ENCODE results near the gene ITPR3. TPM values are rescaled to one million over a fixed set of nuclear protein-coding genes. Genes with fewer than 3 reads are reported as not detected.

The ITPR3 gene
- total RNA-seq, 1 donor from 2014 or later: 6.9 TPM

GRCh38 chr6:33678233-33678931 lies 57.3 kb downstream of the ITPR3 start:
- no peak for DNase-seq (ENCODE audit: low spot score)

GRCh38 chr6:33678932-33679490 lies 57.9 kb downstream of the ITPR3 start:
- DNase-seq (ENCODE audit: low spot score): no peak
- intact Hi-C loops (cut with DNase I): no loop called here

More at GRCh38 chr6:33678233-33678931, 57.3 kb downstream of the ITPR3 start:
- intact Hi-C loops (cut with DNase I): no loop called here

GRCh38 chr6:33679761-33680160 lies 58.6 kb downstream of the ITPR3 start:
- DNase-seq (ENCODE audit: low spot score): no peak
- intact Hi-C loops (cut with DNase I): no loop called here

DNA sequence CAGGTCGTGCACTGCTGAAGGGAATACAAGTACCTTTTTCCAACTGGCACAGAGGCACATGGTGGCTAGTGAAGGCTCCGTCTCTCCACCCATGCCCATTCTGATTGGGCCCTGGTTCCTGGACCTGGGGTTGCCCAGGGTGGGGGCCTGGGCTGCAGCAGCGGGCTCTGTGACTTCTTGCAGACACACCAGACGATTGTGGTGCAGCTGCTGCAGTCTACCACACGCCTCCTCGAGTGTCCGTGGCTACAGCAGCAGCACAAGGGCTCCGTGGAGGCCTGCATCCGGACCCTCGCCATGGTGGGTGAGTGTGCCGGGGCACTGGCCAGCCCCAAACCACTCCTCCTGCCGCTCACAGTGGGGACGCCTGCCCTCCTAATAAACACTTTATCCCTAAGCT lies 61.2 kb downstream of the ITPR3 start:
- DNase-seq (ENCODE audit: low spot score): no peak
- intact Hi-C loops (cut with DNase I): no loop called here

DNA sequence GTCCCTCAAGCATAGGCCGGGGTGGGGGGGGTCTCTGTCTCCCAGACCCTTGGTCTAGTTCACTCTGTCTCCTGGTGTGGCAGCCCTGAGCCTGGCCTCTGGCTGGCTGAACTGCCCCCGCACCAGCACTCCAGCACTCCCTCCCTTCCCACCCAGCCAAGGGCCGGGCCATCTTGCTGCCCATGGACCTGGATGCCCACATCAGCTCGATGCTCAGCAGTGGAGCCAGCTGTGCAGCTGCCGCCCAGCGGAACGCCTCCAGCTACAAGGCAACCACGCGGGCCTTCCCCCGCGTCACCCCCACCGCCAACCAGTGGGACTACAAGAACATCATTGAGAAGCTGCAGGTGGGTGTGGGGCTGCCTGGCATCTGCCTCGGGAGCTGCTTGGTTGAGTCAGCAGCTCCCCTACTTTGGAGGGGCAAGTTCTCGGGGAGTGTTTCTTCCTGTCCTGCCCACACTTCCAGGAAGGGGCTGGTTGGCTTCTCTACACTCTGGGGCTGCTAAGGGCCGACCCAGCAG lies 62.0 kb downstream of the ITPR3 start:
- no peak for DNase-seq (ENCODE audit: low spot score)
- intact Hi-C loops (cut with DNase I): no loop called here

DNA sequence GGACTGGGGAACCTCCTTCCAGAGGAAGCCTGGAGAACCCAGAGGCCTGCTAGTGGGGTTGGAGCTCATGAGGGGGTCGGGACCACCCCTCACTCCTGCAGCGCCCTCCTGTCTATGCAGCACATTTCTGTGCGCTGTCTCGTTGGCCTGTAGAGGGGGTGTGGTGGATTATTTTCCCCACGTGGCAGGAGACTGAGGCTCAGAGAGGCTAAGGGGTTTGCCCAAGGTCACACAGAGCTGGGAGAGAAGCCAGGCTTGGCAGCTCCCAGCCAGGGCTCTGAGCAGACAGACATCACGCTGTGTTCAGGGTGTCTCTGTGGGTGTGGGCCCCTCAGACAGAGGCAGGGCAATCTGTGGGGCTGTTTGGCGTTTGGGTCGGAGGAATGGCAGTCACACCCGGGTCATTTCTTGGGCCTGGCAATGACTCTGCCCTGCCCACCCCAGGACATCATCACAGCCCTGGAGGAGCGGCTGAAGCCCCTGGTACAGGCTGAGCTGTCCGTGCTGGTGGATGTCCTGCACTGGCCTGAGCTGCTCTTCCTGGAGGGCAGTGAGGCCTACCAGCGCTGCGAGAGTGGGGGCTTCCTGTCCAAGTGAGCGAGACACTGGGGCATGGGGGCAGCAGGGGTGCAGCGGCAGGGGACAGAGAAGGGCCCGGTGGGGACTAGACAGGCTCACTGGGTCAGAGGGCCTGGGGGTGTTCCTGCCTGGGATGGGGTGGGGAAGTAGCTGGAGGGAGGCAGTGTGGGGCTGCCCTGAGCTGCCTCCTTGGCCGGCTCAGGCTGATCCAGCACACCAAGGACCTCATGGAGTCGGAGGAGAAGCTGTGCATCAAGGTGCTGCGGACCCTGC lies 62.7 kb downstream of the ITPR3 start:
- no peak for DNase-seq (ENCODE audit: low spot score)
- intact Hi-C loops (cut with DNase I): no loop called here

DNA sequence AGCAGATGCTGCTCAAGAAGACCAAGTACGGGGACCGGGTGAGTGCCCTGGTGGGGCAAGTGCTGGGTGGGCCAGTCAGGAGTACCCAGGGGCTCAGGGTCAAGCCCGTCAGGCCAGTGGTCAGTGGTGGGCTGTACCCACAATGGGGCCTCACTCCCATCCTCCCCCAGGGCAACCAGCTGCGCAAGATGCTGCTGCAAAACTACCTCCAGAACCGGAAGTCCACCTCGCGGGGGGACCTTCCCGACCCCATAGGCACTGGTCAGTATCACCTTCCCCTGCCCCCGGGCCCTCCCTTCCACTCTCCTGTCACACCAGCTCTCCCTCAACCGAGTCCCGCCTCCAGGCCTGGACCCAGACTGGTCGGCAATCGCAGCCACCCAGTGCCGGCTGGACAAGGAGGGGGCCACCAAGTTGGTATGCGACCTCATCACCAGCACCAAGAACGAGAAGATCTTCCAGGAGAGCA lies 63.3 kb downstream of the ITPR3 start:
- no peak for DNase-seq (ENCODE audit: low spot score)
- intact Hi-C loops (cut with DNase I): no loop called here

DNA sequence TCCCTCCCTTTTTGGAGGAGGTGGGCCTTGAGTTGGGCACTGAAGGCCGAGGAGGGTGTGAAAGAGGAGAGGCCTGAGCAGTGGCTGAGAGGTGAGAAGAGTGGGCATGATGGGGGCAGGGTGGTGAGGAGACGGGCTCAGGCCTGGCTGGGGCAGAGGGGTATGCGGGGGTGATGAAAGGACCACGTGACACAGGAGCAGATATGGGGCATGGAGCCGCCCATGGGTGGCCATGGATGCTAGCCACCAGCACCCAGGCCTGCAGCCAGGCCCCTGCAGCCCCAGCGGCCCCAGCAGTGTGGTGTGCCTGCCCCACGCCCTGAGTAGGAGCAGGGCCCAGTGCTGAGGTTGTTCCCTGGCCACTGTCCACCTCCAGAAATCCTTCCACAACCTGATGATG lies 63.9 kb downstream of the ITPR3 start:
- no peak for DNase-seq (ENCODE audit: low spot score)
- intact Hi-C loops (cut with DNase I): no loop called here

DNA sequence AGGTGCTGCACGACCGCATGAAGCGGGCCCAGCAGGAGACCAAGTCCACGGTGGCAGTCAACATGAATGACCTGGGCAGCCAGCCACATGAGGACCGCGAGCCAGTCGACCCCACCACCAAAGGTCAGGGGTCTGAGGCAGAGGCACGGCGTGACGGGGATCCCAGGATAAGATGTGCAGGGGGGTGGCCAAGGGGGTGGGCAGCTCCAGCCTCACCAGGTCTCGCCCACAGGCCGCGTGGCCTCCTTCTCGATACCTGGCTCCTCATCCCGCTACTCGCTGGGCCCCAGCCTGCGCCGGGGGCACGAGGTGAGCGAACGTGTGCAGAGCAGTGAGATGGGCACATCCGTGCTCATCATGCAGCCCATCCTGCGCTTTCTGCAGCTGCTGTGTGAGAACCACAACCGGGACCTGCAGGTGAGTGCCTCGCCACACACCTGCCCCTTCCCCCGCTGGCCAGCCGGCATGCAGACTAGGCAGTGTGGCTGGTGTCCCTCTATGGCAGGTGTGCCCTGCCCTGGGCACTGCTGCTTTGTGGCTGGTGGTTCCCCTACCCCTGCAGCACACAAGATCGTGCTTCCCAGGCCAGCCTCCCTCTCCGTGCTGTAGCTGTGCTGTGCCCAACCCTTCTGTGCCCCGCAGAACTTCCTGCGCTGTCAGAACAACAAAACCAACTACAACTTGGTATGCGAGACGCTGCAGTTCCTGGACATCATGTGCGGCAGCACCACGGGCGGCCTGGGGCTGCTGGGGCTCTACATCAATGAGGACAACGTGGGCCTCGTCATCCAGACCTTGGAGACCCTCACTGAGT lies 64.5 kb downstream of the ITPR3 start:
- DNase-seq (ENCODE audit: low spot score): no peak
- intact Hi-C loops (cut with DNase I): no loop called here

DNA sequence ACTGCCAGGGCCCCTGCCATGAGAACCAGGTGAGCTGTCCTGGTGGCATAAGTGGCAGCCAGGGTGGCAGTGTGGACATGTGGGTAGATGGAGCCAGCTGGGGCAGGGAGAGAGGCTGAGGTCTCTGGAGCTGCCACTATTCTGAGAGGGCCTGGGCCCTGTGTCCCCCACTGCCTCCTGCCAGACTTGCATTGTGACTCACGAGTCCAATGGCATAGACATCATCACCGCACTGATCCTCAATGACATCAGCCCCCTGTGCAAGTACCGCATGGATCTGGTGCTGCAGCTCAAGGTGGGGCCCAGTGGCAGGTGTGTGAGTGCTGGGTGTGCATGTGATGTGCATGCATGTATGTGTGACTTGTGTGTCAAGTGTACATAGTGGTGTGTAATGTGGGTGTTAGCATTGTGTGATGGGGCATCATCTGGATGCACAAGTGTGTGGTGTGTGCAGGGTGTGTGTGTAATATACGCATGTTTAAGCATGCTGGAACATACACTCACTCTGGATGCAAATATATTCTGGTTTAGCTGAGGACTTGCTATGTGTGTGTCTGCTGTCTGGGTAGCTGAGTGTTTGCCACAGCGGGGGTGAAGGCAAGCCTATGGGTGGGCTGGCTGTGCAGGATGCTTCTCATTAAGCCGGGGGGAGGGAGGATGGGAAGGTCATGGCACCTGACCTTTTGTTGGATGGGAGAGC lies 65.3 kb downstream of the ITPR3 start:
- no peak for DNase-seq (ENCODE audit: low spot score)
- intact Hi-C loops (cut with DNase I): no loop called here

GRCh38 chr6:33686981-33687975 lies 66.2 kb downstream of the ITPR3 start:
- no peak for DNase-seq (ENCODE audit: low spot score)
- intact Hi-C loops (cut with DNase I): no loop called here

DNA sequence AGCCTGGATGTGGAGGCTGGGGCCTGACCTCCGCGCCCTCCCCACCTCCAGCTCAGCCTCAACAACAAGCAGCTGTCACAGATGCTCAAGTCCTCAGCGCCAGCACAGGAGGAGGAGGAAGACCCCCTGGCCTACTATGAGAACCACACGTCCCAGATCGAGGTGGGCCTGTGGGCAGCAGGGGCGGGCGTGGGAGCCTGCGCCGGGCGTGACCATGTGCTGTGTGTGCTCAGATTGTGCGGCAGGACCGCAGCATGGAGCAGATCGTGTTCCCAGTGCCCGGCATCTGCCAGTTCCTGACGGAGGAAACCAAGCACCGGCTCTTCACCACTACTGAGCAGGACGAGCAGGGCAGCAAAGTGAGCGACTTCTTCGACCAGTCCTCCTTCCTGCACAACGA lies 66.9 kb downstream of the ITPR3 start:
- intact Hi-C loops (cut with DNase I): no loop called here
- DNase-seq (ENCODE audit: low spot score): no peak

- intact Hi-C loops (cut with DNase I): no loop called here
- no peak for DNase-seq (ENCODE audit: low spot score)
Observed at GRCh38 chr6:33688451-33689147, 67.5 kb downstream of the ITPR3 start.

DNA sequence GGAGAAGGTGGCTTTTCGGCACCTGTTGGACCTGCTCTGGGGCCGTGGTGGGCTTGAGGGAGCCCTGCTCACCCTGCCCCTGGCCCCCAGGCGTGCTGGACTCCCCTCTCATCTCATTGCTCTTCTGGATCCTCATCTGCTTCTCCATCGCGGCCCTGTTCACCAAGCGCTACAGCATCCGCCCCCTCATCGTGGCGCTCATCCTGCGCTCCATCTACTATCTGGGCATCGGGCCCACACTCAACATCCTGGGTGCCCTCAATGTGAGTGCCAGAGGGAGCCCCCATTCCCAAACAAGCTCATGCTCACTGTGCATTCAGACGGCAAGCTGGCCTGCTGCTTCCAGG lies 68.0 kb downstream of the ITPR3 start:
- intact Hi-C loops (cut with DNase I): no loop called here
- no peak for DNase-seq (ENCODE audit: low spot score)

DNA sequence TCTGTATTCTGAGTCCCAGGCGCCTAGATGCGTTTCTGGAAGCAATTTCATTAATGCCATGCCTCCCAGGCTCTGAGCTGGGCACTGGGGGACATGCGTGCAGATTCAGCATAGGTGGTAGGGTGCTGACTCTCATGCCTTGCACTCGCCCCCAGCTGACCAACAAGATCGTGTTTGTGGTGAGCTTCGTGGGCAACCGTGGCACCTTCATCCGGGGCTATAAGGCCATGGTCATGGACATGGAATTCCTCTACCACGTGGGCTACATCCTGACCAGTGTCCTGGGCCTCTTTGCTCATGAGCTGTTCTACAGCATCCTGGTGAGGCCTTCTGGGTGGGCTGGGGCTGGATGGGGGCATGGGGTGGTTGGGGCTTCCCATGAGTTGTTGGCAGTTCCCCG lies 68.8 kb downstream of the ITPR3 start:
- DNase-seq (ENCODE audit: low spot score): no peak

DNA sequence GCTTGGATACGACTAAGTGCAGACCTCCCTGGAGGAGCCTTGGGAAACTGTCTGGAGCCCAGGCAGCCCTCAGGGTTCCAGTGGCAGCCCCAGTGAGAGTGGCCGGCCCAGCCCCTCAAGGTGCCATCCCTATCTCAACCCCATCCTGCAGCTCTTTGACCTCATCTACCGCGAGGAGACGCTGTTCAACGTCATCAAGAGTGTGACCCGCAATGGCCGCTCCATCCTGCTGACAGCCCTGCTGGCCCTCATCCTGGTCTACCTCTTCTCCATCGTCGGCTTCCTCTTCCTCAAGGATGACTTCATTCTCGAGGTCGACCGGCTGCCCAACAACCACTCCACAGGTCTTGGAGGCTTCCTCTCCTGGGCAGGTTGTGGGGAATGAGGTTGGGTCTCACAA lies 69.6 kb downstream of the ITPR3 start:
- no peak for DNase-seq (ENCODE audit: low spot score)

More for the DNA sequence above, 68.8 kb downstream of the ITPR3 start:
- intact Hi-C loops (cut with DNase I): loop anchor here (10.0 kb wide), 1 partner anchor 275 kb away; the partner anchor contains the start of genes CUTA and PHF1

DNA sequence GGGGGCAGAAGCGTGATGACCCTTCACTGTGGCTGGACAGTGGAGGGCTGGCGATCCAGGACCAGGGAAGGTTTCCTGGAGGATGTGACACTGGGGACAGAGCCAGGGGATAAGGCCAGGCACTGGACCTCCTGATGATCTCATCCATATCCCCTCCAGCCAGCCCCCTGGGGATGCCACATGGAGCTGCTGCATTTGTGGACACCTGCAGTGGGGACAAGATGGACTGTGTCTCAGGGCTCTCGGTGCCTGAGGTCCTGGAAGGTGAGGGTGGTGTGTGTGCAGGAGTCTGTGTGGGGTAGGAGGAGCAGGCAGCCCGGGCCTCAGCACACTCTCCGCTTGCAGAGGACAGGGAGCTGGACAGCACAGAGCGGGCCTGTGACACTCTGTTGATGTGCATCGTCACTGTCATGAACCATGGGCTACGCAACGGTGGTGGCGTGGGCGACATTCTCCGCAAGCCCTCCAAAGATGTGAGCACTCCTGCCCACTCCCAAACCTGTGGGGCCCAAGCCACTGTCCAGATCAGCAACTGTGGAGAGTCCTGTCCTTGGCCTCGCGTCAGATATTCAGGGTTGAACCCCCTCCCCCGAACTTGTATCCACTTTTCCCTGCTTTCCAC lies 70.4 kb downstream of the ITPR3 start:
- intact Hi-C loops (cut with DNase I): loop anchor here (10.0 kb wide), 1 partner anchor 277 kb away; the partner anchor contains the start of genes CUTA and PHF1
- no peak for DNase-seq (ENCODE audit: low spot score)

More for the DNA sequence above, 69.6 kb downstream of the ITPR3 start:
- intact Hi-C loops (cut with DNase I): loop anchor here (10.0 kb wide), 1 partner anchor 276 kb away; the partner anchor contains the start of genes CUTA and PHF1

Data from cardiac septum (tissue), 1 donor.